Activated CD8-positive, alpha-beta T cell treated with anti-CD3 and anti-CD28 coated beads for 36 hours (primary cell): ENCODE results near the gene NUDT8. TPM values are rescaled to one million over a fixed set of nuclear protein-coding genes. Genes with fewer than 3 reads are reported as not detected.

Experiments
- ATAC-seq: fragments of 200-7000 bp; cut with Tn5 transposase; one replicate; pipeline ENCODE4 v1.10.0; 2021; ENCODE audit warnings: mild to moderate bottlenecking, moderate library complexity
- CTCF ChIA-PET: fragments of 350-600 bp; sonication (Branson Sonifier 250); formaldehyde crosslinking; loops from one replicate; lab custom pipeline; 2021; ENCODE audit warnings: antibody characterized with exemption; lab: Charles Lee
- POLR2A ChIA-PET: fragments of 350-600 bp; sonication (Branson Sonifier 250); formaldehyde crosslinking; loops from one replicate; lab custom pipeline; 2021; ENCODE audit warnings: antibody characterized with exemption; lab: Charles Lee
- DNase-seq: peaks from one replicate; pipeline ENCODE4 v3.0.0-alpha.2; 2020
- H3K27ac Mint-ChIP-seq: one replicate; pipeline ENCODE4 v1.8.0; 2021; ENCODE audit warnings: mild to moderate bottlenecking, mixed read lengths
- H3K27me3 Mint-ChIP-seq: one replicate; pipeline ENCODE4 v1.8.0; 2021; ENCODE audit warnings: mixed read lengths
- H3K36me3 Mint-ChIP-seq: one replicate; pipeline ENCODE4 v1.8.0; 2021; ENCODE audit warnings: low read depth, mixed read lengths
- H3K4me1 Mint-ChIP-seq: one replicate; pipeline ENCODE4 v1.8.0; 2021; ENCODE audit warnings: low read depth, mixed read lengths
- H3K4me3 Mint-ChIP-seq: one replicate; pipeline ENCODE4 v1.8.0; 2021; ENCODE audit warnings: mild to moderate bottlenecking, moderate library complexity, mixed read lengths
- H3K9me3 Mint-ChIP-seq: one replicate; pipeline ENCODE4 v1.8.0; 2021; ENCODE audit warnings: mixed read lengths
- intact Hi-C: fragments of 100-400 bp; cut with micrococcal nuclease; formaldehyde crosslinking; loops from one replicate; pipeline ENCODE4 v1.10.0; 2022
- total RNA-seq, 2 experiments: library from RNA; stranded (reverse); gene quantifications; one replicate each; pipeline ENCODE4 v1.2.3, GENCODE V29; 2021
- TF ChIP-seq, protein P1 (sequence below): fragments of 200-600 bp; IDR thresholded peaks from one replicate; pipeline ENCODE4 v1.8.0; 2022; ENCODE audit warnings: antibody characterized with exemption, mild to moderate bottlenecking

NUDT8 gene
- total RNA-seq, 2 experiments from 2014 or later, result 35.5 to 39.5 TPM

DNA sequence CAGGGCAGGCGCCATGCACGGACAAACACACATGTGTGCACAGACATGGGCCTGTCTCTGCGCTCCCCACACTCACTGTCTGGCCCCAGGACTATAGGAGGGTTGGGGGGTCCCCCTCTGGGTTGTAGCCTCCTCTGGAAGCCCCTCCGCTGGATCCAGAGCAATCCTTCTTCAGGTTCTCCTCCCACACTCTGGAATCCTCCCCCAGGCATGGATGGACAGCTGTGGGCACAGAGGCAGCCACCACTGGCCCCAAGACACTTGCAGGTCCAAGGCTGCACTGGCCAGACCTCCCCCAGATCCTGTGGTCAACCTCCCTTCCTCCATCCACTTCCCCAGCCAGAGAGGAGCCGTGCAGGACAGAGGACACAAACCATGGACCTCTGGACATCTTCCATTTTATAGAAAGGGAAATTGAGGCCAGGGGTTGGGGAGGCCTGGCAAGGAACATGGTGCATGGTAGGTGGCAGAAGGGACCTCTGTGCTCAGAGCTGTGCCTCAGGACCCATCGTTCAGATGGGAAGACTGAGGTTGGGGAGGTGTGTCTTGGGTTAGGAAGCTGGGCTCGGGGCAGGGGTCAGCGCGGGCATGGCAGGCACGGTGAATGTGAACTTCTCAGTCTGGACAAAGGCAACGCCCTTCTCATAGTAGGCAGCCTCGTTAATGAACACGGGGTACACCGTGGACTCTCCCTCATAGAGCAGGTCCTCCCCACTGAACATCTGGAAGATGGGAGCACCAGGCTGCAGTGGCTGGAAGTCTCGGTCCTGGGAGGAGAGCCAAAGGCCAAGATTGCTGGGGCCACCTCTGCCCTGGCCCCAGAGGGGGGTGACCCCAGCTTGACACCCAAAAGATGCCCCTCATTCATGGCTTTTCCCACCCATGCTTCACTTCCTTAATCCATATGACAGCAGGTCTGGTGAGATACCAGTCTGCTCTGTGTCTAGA is 12.7 kb upstream of the NUDT8 start:
- DNase-seq (no peak), ATAC-seq (no peak)
- H3K4me1 Mint-ChIP-seq, result peaks cover 22% of the 10 kb centered on the region
- H3K4me3 Mint-ChIP-seq, result no peak overlapping the region
- H3K27ac Mint-ChIP-seq, result no peak overlapping the region
- ChIA-PET CTCF (interaction anchor here (1.1 to 11.8 kb wide), 2 partner anchors 9 to 12 kb away, joined by 3 to 127 read pairs; partner anchors contain the start of gene NUDT8), POLR2A (no interaction called here)
- TF ChIP-seq, protein P1, sequence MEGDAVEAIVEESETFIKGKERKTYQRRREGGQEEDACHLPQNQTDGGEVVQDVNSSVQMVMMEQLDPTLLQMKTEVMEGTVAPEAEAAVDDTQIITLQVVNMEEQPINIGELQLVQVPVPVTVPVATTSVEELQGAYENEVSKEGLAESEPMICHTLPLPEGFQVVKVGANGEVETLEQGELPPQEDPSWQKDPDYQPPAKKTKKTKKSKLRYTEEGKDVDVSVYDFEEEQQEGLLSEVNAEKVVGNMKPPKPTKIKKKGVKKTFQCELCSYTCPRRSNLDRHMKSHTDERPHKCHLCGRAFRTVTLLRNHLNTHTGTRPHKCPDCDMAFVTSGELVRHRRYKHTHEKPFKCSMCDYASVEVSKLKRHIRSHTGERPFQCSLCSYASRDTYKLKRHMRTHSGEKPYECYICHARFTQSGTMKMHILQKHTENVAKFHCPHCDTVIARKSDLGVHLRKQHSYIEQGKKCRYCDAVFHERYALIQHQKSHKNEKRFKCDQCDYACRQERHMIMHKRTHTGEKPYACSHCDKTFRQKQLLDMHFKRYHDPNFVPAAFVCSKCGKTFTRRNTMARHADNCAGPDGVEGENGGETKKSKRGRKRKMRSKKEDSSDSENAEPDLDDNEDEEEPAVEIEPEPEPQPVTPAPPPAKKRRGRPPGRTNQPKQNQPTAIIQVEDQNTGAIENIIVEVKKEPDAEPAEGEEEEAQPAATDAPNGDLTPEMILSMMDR, result no peak
- H3K9me3 Mint-ChIP-seq, result peaks cover 2% of the 10 kb centered on the region
- intact Hi-C loops, result no loop called here
- no peaks in the 10 kb centered on the region for H3K36me3 Mint-ChIP-seq
- no peaks in the 10 kb centered on the region for H3K27me3 Mint-ChIP-seq

DNA sequence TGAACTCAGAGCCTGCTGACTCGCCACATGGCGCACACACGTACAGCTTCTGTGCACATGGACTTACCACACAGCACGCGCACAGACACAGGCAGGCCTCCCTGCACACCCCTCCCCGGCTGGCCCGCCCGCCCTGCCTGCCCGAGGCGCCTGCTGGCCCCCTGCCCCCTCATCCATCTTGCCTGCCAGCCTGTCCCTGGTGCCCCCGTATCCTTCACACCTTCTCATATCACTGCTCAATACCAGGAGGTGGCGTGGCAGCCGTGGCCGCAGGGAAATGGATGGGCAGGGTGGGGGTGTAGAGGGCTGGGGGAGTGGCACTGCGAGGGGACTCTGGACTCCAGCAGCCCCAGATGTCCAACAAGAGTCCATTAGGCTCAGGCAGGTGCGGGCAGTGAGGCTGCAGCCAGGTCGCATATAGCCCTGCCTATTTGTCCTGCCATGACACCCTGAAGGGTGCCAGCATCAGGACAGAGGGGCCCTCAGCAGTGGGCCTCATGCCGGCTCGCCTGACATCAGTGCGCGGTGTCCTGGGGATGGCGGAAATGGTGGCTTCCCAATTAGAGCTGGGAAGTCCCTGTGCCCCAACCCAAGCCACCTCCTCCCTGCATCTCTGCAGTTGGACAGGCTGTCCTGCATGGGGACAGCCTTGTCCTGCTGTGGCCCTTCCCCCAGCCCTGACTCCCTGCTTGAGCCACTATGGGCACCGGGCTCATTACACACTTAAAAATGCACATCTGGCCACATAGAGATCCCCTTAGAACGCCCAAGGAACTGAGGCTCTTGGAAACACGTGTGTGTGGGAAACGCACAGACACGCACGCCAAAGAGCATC is 11.8 kb upstream of the NUDT8 start:
- TF ChIP-seq, protein P1, result no peak
- intact Hi-C loops, result no loop called here
- H3K4me3 Mint-ChIP-seq, result no peak overlapping the region
- ChIA-PET CTCF (no interaction called here), POLR2A (no interaction called here)
- no peak for DNase-seq
- no peaks in the 10 kb centered on the region for H3K27me3 Mint-ChIP-seq
- peaks cover 2% of the 10 kb centered on the region for H3K9me3 Mint-ChIP-seq
- no peak overlapping the region for H3K27ac Mint-ChIP-seq
- H3K4me1 Mint-ChIP-seq, result peaks cover 13% of the 10 kb centered on the region
- no peak for ATAC-seq
- no peaks in the 10 kb centered on the region for H3K36me3 Mint-ChIP-seq

DNA sequence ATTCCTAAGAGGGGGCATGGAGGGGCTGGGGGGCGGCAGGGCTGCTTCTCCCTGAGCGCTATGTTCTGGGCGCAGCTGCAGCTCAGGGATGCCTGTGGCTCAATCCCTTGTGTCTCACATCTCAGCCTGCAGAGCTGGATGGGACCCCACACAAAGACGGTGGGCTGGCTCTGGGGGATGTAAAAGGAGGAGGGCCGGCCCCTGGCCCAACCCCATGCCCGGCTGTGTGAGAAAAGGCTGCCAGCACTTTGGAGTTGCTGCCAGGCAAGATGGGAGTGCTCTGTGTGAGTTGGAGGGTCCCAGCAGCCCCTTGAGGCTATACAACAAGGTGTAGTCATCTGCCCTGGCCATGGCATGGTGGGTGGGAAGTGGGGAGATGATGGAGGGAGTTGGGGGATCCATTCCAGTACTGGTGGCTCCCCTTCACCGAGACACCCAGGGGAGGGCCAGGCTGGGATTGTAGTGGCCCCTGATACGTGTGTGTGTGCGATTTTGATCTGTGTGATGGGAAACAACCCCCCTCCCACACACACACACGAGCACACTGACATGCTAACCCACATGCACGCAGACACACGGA is 11.1 kb upstream of the NUDT8 start:
- Mint-ChIP-seq H3K27me3 (no peaks in the 10 kb centered on the region), H3K27ac (no peak overlapping the region), H3K9me3 (peaks cover 2% of the 10 kb centered on the region), H3K4me3 (no peak overlapping the region), H3K4me1 (peaks cover 6% of the 10 kb centered on the region), H3K36me3 (no peaks in the 10 kb centered on the region)
- ChIA-PET CTCF (interaction anchor here (1.0 to 3.4 kb wide), 2 partner anchors 8 to 10 kb away, joined by 3 to 9 read pairs; partner anchors contain the start of gene ACY3), POLR2A (no interaction called here)
- DNase-seq (no peak), ATAC-seq (no peak)
- intact Hi-C loops, result no loop called here
- TF ChIP-seq, protein P1, result no peak

DNA sequence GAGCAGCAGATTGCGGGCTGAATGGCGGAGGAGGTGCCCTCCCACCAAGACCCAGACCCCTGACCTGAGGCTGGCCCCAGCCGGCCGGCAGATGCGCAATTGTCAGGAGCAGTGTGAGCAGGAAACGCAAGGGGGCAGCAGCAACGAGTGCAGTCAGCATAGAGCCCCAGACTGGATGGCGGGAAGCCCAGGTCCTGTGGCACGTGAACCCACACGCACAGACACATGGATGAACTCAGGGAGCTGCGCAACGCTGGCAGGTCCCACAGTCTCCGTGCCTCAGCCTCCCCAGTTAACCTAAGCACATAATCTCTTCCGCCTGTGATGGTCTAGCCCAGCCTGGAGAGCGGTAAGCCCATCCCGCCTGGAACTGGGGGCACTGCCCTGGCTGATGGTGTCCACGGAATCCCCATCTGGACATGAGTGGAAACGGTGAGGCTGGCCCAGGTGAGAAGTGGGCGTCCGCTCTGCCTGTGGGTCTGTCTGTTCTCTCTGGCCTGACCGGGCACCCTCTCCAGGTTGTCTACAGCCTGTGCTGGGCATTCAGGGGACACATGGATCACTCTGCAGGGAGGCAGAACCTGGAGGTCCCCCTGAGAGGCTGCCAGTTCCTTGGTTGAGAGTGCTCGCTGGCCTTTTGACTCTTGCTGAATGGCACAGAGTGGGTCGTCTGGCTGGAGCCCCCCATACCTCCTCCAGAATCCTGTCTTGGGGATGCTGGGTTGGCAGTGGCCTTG is 10.5 kb upstream of the NUDT8 start:
- H3K36me3 Mint-ChIP-seq, result no peaks in the 10 kb centered on the region
- intact Hi-C loops, result no loop called here
- ATAC-seq, result peak; percentile 87
- no peak overlapping the region for H3K4me3 Mint-ChIP-seq
- ChIA-PET POLR2A (interaction anchor here (1.2 kb wide), 1 partner anchor 11 kb away, joined by 4 read pairs; the partner anchor contains the start of gene NUDT8), CTCF (interaction anchor here (1.0 to 3.4 kb wide), 3 partner anchors 9 to 10 kb away, joined by 3 to 9 read pairs (median 8); partner anchors contain the start of genes ACY3 and NUDT8)
- H3K4me1 Mint-ChIP-seq, result peaks cover 6% of the 10 kb centered on the region
- H3K27me3 Mint-ChIP-seq, result no peaks in the 10 kb centered on the region
- peaks cover 2% of the 10 kb centered on the region for H3K9me3 Mint-ChIP-seq
- TF ChIP-seq, protein P1, result peak; percentile 42
- peak; percentile 77 for DNase-seq
- no peak overlapping the region for H3K27ac Mint-ChIP-seq
